Lower leg skin (tissue), 4 donors: ENCODE measurements around the gene POMT2. TPM values are rescaled to one million over a fixed set of nuclear protein-coding genes. Genes with fewer than 3 reads are reported as not detected.
"Not testable (repeated sequence)": the region's sequence is repeated elsewhere in the genome, so short reads cannot be mapped to it uniquely, and the experiment has no call there.

Experiments used
- DNase-seq, 2 donors: peaks; one replicate each; pipeline ENCODE4 v3.0.0-alpha.2; 2019; ENCODE audit warnings: low spot score in 2 of 2
- H3K4me3 ChIP-seq: fragments of 200-600 bp; sonication (generic); 2 replicates; pipeline ENCODE4 v1.5.1; 2017; ENCODE audit warnings: mild to moderate bottlenecking, low read depth; ENCODE audit not compliant: poor library complexity, severe bottlenecking
- CTCF ChIP-seq, 3 donors: fragments of 450-650 bp; IDR thresholded peaks; one replicate each; pipeline ENCODE4 v1.5.1; 2016; ENCODE audit warnings: antibody characterized with exemption in 3 of 3, mild to moderate bottlenecking in 3 of 3, moderate library complexity in 2 of 3
- POLR2A ChIP-seq, 2 donors: fragments of 450-650 bp; IDR thresholded peaks; one replicate each; pipeline ENCODE4 v1.6.1; 2016 to 2017; ENCODE audit warnings: antibody characterized with exemption in 2 of 2, mild to moderate bottlenecking in 1 of 2, moderate library complexity in 1 of 2
- WGBS, 2 donors: methylation state at CpG; one replicate each; pipeline ENCODE4 v1.1.5; 2018; 5-methylcytosine and 5-hydroxymethylcytosine counted together
- intact Hi-C: fragments of 100-400 bp; cut with DNase I; formaldehyde crosslinking; loops from one replicate; pipeline ENCODE4 v1.15.0; 2023; ENCODE audit warnings: low total_unique reads
- total RNA-seq, 4 donors: library from RNA; depleted of rRNA; stranded (reverse); fragments of >200 nt; gene quantifications; one replicate each; pipeline ENCODE4 v1.1.0, GENCODE V29; 2016

Gene POMT2
- total RNA-seq, 4 donors from 2014 or later: 9.1 to 23.0 (median 15.9) TPM

GRCh38 chr14:77324289-77324688 lies 3.6 kb upstream of the POMT2 start:
- no peak for TF ChIP-seq CTCF (IDR thresholded peaks at IDR 0.05)
- no peak overlapping the region for H3K4me3 ChIP-seq
- DNase-seq: peak in 1 of 2 donors; percentile 15
- intact Hi-C loops: no loop called here
- 87 to 95% methylated on average over 3 of the region's 3 CpGs for WGBS, 2 donors

GRCh38 chr14:77323571-77323970 lies 2.9 kb upstream of the POMT2 start:
- 95 to 96% methylated on average over 4 of the region's 4 CpGs for WGBS, 2 donors
- no peak overlapping the region for H3K4me3 ChIP-seq
- TF ChIP-seq POLR2A (IDR thresholded peaks at IDR 0.05) (no peak), CTCF (IDR thresholded peaks at IDR 0.05) (no peak)
- intact Hi-C loops: no loop called here
- DNase-seq: peak in 1 of 2 donors; percentile 62

GRCh38 chr14:77322951-77323350 lies 2.3 kb upstream of the POMT2 start:
- intact Hi-C loops: no loop called here
- WGBS, 2 donors: 97 to 99% methylated on average over 5 of the region's 5 CpGs
- H3K4me3 ChIP-seq: no peak overlapping the region
- peak in 1 of 2 donors; percentile 53 for DNase-seq
- TF ChIP-seq CTCF (IDR thresholded peaks at IDR 0.05): no peak
- no peak for TF ChIP-seq POLR2A (IDR thresholded peaks at IDR 0.05)

- intact Hi-C loops: no loop called here
- WGBS, 2 donors: 70 to 79% methylated on average over 5 of the region's 5 CpGs
- no peak overlapping the region for H3K4me3 ChIP-seq
- TF ChIP-seq CTCF (IDR thresholded peaks at IDR 0.05) (no peak), POLR2A (IDR thresholded peaks at IDR 0.05) (no peak)
- DNase-seq: peak in 1 of 2 donors; percentile 79
These were observed 1.7 kb upstream of the POMT2 start for GRCh38 chr14:77322250-77322902.

- TF ChIP-seq CTCF (IDR thresholded peaks at IDR 0.05): no peak
- no peak for TF ChIP-seq POLR2A (IDR thresholded peaks at IDR 0.05)
- H3K4me3 ChIP-seq: no peak overlapping the region
- WGBS, 2 donors: 25 to 34% methylated on average over 5 of the region's 5 CpGs
- DNase-seq: peak in 1 of 2 donors; percentile 59
- intact Hi-C loops: no loop called here
These were observed 1.3 kb downstream of the POMT2 start for GRCh38 chr14:77319422-77319821.

GRCh38 chr14:77318756-77319155 lies 1.9 kb downstream of the POMT2 start:
- 86 to 91% methylated on average over 11 of the region's 11 CpGs for WGBS, 2 donors
- intact Hi-C loops, H3K4me3 ChIP-seq: not testable (repeated sequence)
- DNase-seq: peak in 1 of 2 donors; percentile 56
